HEK293 (cell line): ENCODE measurements around the gene ACOD1.

Source experiments
- CTCF ChIA-PET: fragments of 350-600 bp; formaldehyde crosslinking; extraction: SDS; loops from one replicate; lab custom pipeline; 2021; ENCODE audit warnings: antibody characterized with exemption; lab: Yijun Ruan, JAX
- POLR2A ChIA-PET: fragments of 300-600 bp; formaldehyde crosslinking; extraction: SDS; loops from one replicate; lab custom pipeline; 2020; ENCODE audit warnings: antibody characterized with exemption, inconsistent platforms; lab: Yijun Ruan, JAX
- H3K27ac ChIP-seq: fragments of 200-500 bp; sonication (Bioruptor generic); 2 replicates; pipeline ENCODE4 v1.5.1; 2014; ENCODE audit warnings: low read depth, low read length, control low read depth, inconsistent platforms; ENCODE audit errors: extremely low read depth
- H3K36me3 ChIP-seq, 2 experiments: fragments of 200-500 bp in 1 of 2; sonication (Bioruptor generic) in 1 of 2; 1 replicate in 1 of 2; 2 replicates in 1 of 2; pipeline ENCODE4 v1.5.1; 2014 to 2017; ENCODE audit warnings: inconsistent platforms in 2 of 2, low read length in 2 of 2; ENCODE audit not compliant: control insufficient read depth in 2 of 2, insufficient read depth in 1 of 2
- H3K4me1 ChIP-seq: fragments of 200-500 bp; sonication (Bioruptor generic); 2 replicates; pipeline ENCODE4 v1.5.1; 2014; ENCODE audit warnings: mild to moderate bottlenecking, low read length, inconsistent platforms; ENCODE audit not compliant: control insufficient read depth, insufficient read depth
- H3K4me3 ChIP-seq: 2 replicates; pipeline ENCODE4 v1.5.1; 2011; ENCODE audit warnings: low read depth, mild to moderate bottlenecking, control low read depth, low read length, moderate library complexity
- H3K9me3 ChIP-seq: fragments of 200-500 bp; sonication (Bioruptor generic); 2 replicates; pipeline ENCODE4 v1.5.1; 2014; ENCODE audit warnings: low read depth, low read length, inconsistent platforms; ENCODE audit not compliant: control insufficient read depth, insufficient read depth
- GLI4 ChIP-seq: fragments of 450-650 bp; formaldehyde crosslinking; IDR thresholded peaks from 2 replicates; pipeline ENCODE4 v1.5.1; 2016; ENCODE audit warnings: missing biosample characterization, missing genetic modification characterization
- HOXC10 ChIP-seq: sonication (generic); formaldehyde crosslinking; IDR thresholded peaks from 2 replicates; pipeline ENCODE4 v1.8.1; 2023; ENCODE audit warnings: mild to moderate bottlenecking, missing genetic modification reagents
- HOXD13 ChIP-seq: sonication (generic); formaldehyde crosslinking; IDR thresholded peaks from 2 replicates; pipeline ENCODE4 v1.8.0; 2022; ENCODE audit warnings: missing genetic modification reagents, borderline replicate concordance
- KLF1 ChIP-seq: fragments of 450-650 bp; formaldehyde crosslinking; IDR thresholded peaks from 2 replicates; pipeline ENCODE4 v1.5.1; 2016; ENCODE audit warnings: missing biosample characterization, missing genetic modification characterization
- MZF1 ChIP-seq: fragments of 450-650 bp; formaldehyde crosslinking; IDR thresholded peaks from 2 replicates; pipeline ENCODE4 v1.5.1; 2017; ENCODE audit warnings: missing biosample characterization, missing genetic modification characterization, borderline replicate concordance
- SP2 ChIP-seq: fragments of 450-650 bp; formaldehyde crosslinking; IDR thresholded peaks from 2 replicates; pipeline ENCODE4 v1.5.1; 2016; ENCODE audit warnings: missing biosample characterization, missing genetic modification characterization
- ZBTB7A ChIP-seq: fragments of 450-650 bp; formaldehyde crosslinking; IDR thresholded peaks from 2 replicates; pipeline ENCODE4 v1.5.1; 2016; ENCODE audit warnings: low read depth, missing biosample characterization, missing genetic modification characterization
- ZFHX2 ChIP-seq: fragments of 450-650 bp; formaldehyde crosslinking; conservative IDR thresholded peaks from 2 replicates; pipeline ENCODE4 v1.5.1; 2016; ENCODE audit warnings: missing biosample characterization, missing genetic modification characterization
- ZFP41 ChIP-seq: fragments of 450-650 bp; formaldehyde crosslinking; IDR thresholded peaks from 2 replicates; pipeline ENCODE4 v1.5.1; 2016; ENCODE audit warnings: missing biosample characterization, missing genetic modification characterization, borderline replicate concordance
- ZNF155 ChIP-seq: fragments of 450-650 bp; formaldehyde crosslinking; IDR thresholded peaks from 2 replicates; pipeline ENCODE4 v1.5.1; 2016; ENCODE audit warnings: missing biosample characterization, missing genetic modification characterization
- ZNF16 ChIP-seq: fragments of 450-650 bp; formaldehyde crosslinking; IDR thresholded peaks from 2 replicates; pipeline ENCODE4 v1.5.1; 2016; ENCODE audit warnings: low read depth, missing biosample characterization, missing genetic modification characterization
- ZNF280D ChIP-seq: fragments of 450-650 bp; formaldehyde crosslinking; IDR thresholded peaks from 2 replicates; pipeline ENCODE4 v1.5.1; 2016; ENCODE audit warnings: missing biosample characterization, missing genetic modification characterization
- ZNF391 ChIP-seq: fragments of 450-650 bp; formaldehyde crosslinking; IDR thresholded peaks from 2 replicates; pipeline ENCODE4 v1.5.1; 2016; ENCODE audit warnings: low read depth, missing biosample characterization, missing genetic modification characterization, borderline replicate concordance
- ZNF423 ChIP-seq: fragments of 450-650 bp; formaldehyde crosslinking; IDR thresholded peaks from 2 replicates; pipeline ENCODE4 v1.5.1; 2016; ENCODE audit warnings: missing biosample characterization, missing genetic modification characterization
- ZNF704 ChIP-seq: fragments of 450-650 bp; formaldehyde crosslinking; IDR thresholded peaks from 2 replicates; pipeline ENCODE4 v1.5.1; 2016; ENCODE audit warnings: missing biosample characterization, missing genetic modification characterization
- ZNF791 ChIP-seq: fragments of 450-650 bp; formaldehyde crosslinking; IDR thresholded peaks from 2 replicates; pipeline ENCODE4 v1.5.1; 2016; ENCODE audit warnings: missing biosample characterization, missing genetic modification characterization
- TF ChIP-seq, protein P1 (sequence below): fragments of 450-650 bp; formaldehyde crosslinking; IDR thresholded peaks from 2 replicates; pipeline ENCODE4 v1.5.1; 2017; ENCODE audit warnings: missing biosample characterization, missing genetic modification characterization
- TF ChIP-seq, protein P2 (sequence below): fragments of 450-650 bp; formaldehyde crosslinking; IDR thresholded peaks from 2 replicates; pipeline ENCODE4 v1.5.1; 2016; ENCODE audit warnings: missing biosample characterization, missing genetic modification characterization

Gene ACOD1

GRCh38 chr13:76993473-76993872 lies 45.2 kb downstream of the ACOD1 start:
- Histone ChIP-seq H3K4me3 (no peak overlapping the region), H3K4me1 (no peaks in the 10 kb centered on the region), H3K9me3 (no peaks in the 10 kb centered on the region), H3K36me3 (peaks cover 0 to 29% of the 10 kb centered on the region in 2 experiments; a peak in 1 of 3 replicates), H3K27ac (no peak overlapping the region)
- POLR2A ChIA-PET, result interaction anchor here (1.6 to 1.9 kb wide), 2 partner anchors 8 to 13 kb away, joined by 3 to 5 read pairs; no protein-coding TSS in a partner anchor
- CTCF ChIA-PET, result interaction anchor here (1.5 kb wide), 1 partner anchor 8 kb away, joined by 9 read pairs; no protein-coding TSS in a partner anchor
- no peak for TF ChIP-seq ZNF391
- no peak for TF ChIP-seq GLI4 (tag by site-specific recombination)

GRCh38 chr13:76994281-76994680 lies 46.0 kb downstream of the ACOD1 start:
- Histone ChIP-seq H3K27ac (no peak overlapping the region), H3K4me3 (no peak overlapping the region), H3K9me3 (no peaks in the 10 kb centered on the region), H3K4me1 (no peaks in the 10 kb centered on the region), H3K36me3 (peaks cover 0 to 37% of the 10 kb centered on the region in 2 experiments; a peak in 1 of 3 replicates)
- no peak for TF ChIP-seq ZBTB7A (tag by site-specific recombination)
- no peak for TF ChIP-seq MZF1 (tag by site-specific recombination)
- no peak for TF ChIP-seq ZNF791 (tag by site-specific recombination)
- no peak for TF ChIP-seq ZNF423 (tag by site-specific recombination)
- TF ChIP-seq ZFHX2, result no peak
- TF ChIP-seq ZNF155 (tag by site-specific recombination), result no peak
- no peak for TF ChIP-seq ZNF16 (tag by site-specific recombination)
- POLR2A ChIA-PET, result interaction anchor here (1.9 kb wide), 1 partner anchor 7 kb away, joined by 5 read pairs; no protein-coding TSS in a partner anchor
- CTCF ChIA-PET, result no interaction called here

- no peak overlapping the region for H3K4me3 ChIP-seq
- H3K36me3 ChIP-seq, result peaks cover 0 to 72% of the 10 kb centered on the region in 2 experiments; a peak in 1 of 3 replicates
- POLR2A ChIA-PET, result interaction anchor here (0.6 kb wide), 1 partner anchor 11 kb away, joined by 3 read pairs; no protein-coding TSS in a partner anchor
- TF ChIP-seq, protein P1, sequence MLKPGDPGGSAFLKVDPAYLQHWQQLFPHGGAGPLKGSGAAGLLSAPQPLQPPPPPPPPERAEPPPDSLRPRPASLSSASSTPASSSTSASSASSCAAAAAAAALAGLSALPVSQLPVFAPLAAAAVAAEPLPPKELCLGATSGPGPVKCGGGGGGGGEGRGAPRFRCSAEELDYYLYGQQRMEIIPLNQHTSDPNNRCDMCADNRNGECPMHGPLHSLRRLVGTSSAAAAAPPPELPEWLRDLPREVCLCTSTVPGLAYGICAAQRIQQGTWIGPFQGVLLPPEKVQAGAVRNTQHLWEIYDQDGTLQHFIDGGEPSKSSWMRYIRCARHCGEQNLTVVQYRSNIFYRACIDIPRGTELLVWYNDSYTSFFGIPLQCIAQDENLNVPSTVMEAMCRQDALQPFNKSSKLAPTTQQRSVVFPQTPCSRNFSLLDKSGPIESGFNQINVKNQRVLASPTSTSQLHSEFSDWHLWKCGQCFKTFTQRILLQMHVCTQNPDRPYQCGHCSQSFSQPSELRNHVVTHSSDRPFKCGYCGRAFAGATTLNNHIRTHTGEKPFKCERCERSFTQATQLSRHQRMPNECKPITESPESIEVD (tag by site-specific recombination), result 0 out of 2 replicates have a peak, but pooled peaks have one; percentile 24
- no peak for TF ChIP-seq HOXD13 (CRISPR knock-in tag)
- TF ChIP-seq, all 188 proteins: peak for 1
- Histone ChIP-seq H3K27ac (no peak overlapping the region), H3K9me3 (no peaks in the 10 kb centered on the region), H3K4me1 (no peaks in the 10 kb centered on the region)
- CTCF ChIA-PET, result interaction anchor here (0.6 kb wide), 1 partner anchor 480 kb away, joined by 3 read pairs; no protein-coding TSS in a partner anchor
Measured at GRCh38 chr13:77000475-77000874, 52.2 kb downstream of the ACOD1 start.

- H3K4me3 ChIP-seq, result no peak overlapping the region
- no peaks in the 10 kb centered on the region for H3K4me1 ChIP-seq
- ChIA-PET CTCF (interaction anchor here (0.6 to 1.7 kb wide), 9 partner anchors 9 to 1306 kb away, joined by 3 to 10 read pairs (median 4); no protein-coding TSS in a partner anchor), POLR2A (interaction anchor here (1.6 kb wide), 1 partner anchor 8 kb away, joined by 5 read pairs; no protein-coding TSS in a partner anchor)
- H3K27ac ChIP-seq, result no peak overlapping the region
- H3K36me3 ChIP-seq, result peaks cover 0 to 66% of the 10 kb centered on the region in 2 experiments; a peak in 1 of 3 replicates
- no peaks in the 10 kb centered on the region for H3K9me3 ChIP-seq
- TF ChIP-seq HOXC10 (CRISPR knock-in tag), result no peak
- no peak for TF ChIP-seq ZNF704 (tag by site-specific recombination)
- TF ChIP-seq ZNF280D (tag by site-specific recombination), result no peak
- TF ChIP-seq ZNF391, result no peak
- no peak for TF ChIP-seq SP2 (tag by site-specific recombination)
- TF ChIP-seq ZFP41 (tag by site-specific recombination), result no peak
- TF ChIP-seq KLF1 (tag by site-specific recombination), result no peak
- TF ChIP-seq, protein P2, sequence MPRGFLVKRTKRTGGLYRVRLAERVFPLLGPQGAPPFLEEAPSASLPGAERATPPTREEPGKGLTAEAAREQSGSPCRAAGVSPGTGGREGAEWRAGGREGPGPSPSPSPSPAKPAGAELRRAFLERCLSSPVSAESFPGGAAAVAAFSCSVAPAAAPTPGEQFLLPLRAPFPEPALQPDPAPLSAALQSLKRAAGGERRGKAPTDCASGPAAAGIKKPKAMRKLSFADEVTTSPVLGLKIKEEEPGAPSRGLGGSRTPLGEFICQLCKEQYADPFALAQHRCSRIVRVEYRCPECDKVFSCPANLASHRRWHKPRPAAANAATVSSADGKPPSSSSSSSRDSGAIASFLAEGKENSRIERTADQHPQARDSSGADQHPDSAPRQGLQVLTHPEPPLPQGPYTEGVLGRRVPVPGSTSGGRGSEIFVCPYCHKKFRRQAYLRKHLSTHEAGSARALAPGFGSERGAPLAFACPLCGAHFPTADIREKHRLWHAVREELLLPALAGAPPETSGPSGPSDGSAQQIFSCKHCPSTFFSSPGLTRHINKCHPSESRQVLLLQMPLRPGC (tag by site-specific recombination), result no peak
Measured at GRCh38 chr13:77001540-77001939, 53.2 kb downstream of the ACOD1 start.
